ENCODE results near the gene CCL22. TPM values are rescaled to one million over a fixed set of nuclear protein-coding genes. Genes with fewer than 3 reads are reported as not detected.
"Not testable (repeated sequence)": the region's sequence is repeated elsewhere in the genome, so short reads cannot be mapped to it uniquely, and the experiment has no call there.

The CCL22 gene
- total RNA-seq, 2 donors from 2014 or later = 1.1 to 11.5 TPM

DNA sequence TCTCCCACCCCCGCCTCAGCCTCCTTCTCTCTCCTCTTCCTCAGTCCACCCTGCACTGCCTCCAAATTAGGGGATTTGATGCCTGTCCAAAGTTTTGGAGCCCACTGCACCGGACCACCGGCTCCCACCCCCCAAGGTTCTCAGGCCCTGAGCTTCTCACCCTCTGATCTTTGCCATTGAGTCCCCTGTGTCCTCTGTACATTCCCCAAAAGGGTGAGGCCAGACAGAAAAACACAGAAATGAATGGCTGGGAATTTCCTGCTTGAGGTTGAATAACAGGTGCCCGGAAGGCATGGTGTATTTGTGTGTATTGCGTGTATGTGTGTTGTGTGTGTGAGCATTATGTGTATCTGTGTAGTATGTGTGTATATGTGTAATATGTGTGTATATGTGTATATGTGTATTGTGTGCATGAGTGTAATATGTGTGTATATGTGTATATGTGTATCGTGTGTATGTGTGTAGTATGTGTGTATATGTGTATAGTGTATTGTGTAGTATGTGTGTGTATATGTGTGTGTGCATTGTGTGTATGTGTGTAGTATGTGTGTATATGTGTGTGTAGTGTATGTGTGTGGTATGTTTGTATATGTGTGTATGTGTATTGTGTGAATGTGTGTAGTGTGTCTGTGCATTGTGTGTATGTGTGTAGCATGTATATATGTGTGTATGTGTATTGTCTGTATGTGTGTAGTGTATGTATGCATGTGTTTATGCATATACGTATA lies 29.9 kb downstream of the CCL22 start:
- H3K4me1 Mint-ChIP-seq = peaks cover 4% of the 10 kb centered on the region
- H3K4me3 Mint-ChIP-seq = no peak overlapping the region
- no peak overlapping the region for H3K27ac Mint-ChIP-seq
- peak; percentile 75 for ATAC-seq (replicated peaks)
- no peaks in the 10 kb centered on the region for H3K9me3 Mint-ChIP-seq
- H3K36me3 Mint-ChIP-seq (ENCODE audit: low read depth) = no peaks in the 10 kb centered on the region
- no peaks in the 10 kb centered on the region for H3K27me3 Mint-ChIP-seq

DNA sequence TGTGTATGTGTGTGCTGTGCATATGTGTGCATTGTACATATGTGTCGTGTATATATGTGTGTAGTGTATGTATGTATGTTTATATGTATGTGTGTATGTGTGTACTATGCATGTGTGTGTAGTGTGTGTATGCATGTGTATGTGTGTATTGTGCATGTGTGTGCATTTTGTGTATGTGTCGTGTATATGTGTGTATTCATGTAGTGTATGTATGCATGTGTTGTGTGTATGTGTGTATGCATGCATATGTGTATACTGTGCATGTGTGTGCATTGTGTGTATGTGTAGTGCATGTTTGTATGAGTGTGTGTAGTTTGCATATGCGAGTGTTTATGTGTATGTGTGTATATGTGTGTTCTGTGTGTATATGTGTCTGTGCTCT lies 30.5 kb downstream of the CCL22 start:
- Mint-ChIP-seq H3K4me3 (no peak overlapping the region), H3K27ac (no peak overlapping the region), H3K9me3 (no peaks in the 10 kb centered on the region), H3K27me3 (no peaks in the 10 kb centered on the region), H3K36me3 (ENCODE audit: low read depth) (no peaks in the 10 kb centered on the region), H3K4me1 (peaks cover 4% of the 10 kb centered on the region)
- no peak for ATAC-seq (replicated peaks)

DNA sequence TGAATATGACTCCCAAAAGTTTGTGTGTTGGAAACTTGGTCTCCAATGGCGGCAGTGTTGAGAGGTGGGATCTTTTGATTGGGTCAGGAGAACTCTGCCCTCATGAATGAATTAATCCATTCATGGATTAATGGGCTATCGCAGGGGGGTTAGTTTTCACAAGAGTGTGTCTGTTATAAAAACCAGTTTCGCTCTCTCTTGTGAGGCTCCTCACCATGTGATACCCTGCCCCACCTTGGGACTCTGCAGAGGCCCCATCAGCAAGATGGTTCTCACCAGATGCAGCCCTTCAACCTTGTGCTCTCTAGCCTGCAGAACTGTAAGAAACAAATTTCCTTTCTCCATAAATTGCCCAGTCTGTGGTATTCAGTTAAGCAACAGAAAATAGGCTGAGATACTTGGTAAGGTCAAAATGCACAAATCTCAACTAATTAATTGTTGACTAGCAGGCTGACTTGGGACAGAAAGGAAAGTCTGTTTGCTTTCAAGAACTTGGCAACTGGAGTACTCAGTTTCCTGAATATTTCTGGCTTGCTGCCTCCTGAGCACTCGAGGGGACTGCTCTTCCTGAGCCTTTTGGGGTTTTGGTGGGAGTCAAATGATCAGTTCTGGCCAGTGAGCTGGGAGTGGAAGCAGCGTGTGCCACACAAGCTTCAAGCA lies 32.2 kb downstream of the CCL22 start:
- ATAC-seq (replicated peaks) = no peak
- Mint-ChIP-seq H3K27me3 (no peaks in the 10 kb centered on the region), H3K4me3 (no peak overlapping the region), H3K4me1 (peaks cover 4% of the 10 kb centered on the region), H3K27ac (no peak overlapping the region), H3K9me3 (no peaks in the 10 kb centered on the region), H3K36me3 (ENCODE audit: low read depth) (no peaks in the 10 kb centered on the region)

DNA sequence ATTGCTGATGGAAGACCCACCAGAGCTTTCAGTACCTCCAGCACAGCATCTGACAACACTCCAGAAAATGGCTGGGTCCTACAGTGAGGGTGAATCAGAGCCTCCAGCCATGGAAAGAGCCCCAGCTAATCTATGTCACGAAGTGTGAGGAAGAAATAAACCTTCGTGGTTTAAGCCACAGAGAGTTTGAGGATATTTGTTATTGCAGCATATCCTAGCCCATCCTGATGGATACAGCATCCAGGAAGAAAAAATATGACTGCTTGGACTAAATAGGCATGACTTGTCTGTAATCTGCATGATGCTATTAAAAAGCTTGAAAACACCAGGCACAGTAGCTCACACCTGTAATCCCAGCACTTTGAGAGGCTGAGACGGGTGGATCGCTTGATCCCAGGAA lies 32.7 kb downstream of the CCL22 start:
- no peaks in the 10 kb centered on the region for H3K9me3 Mint-ChIP-seq
- ATAC-seq (replicated peaks) = no peak
- no peak overlapping the region for H3K27ac Mint-ChIP-seq
- H3K4me3 Mint-ChIP-seq = no peak overlapping the region
- peaks cover under 1% of the 10 kb centered on the region for H3K27me3 Mint-ChIP-seq
- H3K4me1 Mint-ChIP-seq = peaks cover 4% of the 10 kb centered on the region
- H3K36me3 Mint-ChIP-seq (ENCODE audit: low read depth) = no peaks in the 10 kb centered on the region

DNA sequence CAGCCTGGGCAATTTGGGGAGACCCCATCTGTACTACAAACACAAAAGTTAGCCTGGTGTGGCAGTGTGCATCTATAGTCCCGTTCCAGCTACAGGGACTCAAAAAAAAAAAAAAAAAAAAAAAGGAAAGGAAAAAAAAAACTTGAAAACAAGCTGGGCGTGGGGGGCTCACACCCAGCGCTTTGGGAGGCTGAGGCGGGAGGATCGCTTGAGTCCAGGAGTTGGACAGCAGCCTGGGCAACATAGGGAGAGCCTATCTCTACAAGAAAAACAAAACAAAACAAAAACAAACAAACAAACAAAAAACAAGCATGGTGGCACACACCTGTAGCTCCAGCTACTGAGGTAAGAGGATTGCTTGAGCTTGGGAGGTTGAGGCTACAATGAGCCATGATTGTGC lies 33.1 kb downstream of the CCL22 start:
- H3K4me1 Mint-ChIP-seq = peaks cover 4% of the 10 kb centered on the region
- no peak overlapping the region for H3K27ac Mint-ChIP-seq
- no peak overlapping the region for H3K4me3 Mint-ChIP-seq
- no peak for ATAC-seq (replicated peaks)
- peaks cover 3% of the 10 kb centered on the region for H3K27me3 Mint-ChIP-seq
- H3K9me3 Mint-ChIP-seq = no peaks in the 10 kb centered on the region
- H3K36me3 Mint-ChIP-seq (ENCODE audit: low read depth) = no peaks in the 10 kb centered on the region

DNA sequence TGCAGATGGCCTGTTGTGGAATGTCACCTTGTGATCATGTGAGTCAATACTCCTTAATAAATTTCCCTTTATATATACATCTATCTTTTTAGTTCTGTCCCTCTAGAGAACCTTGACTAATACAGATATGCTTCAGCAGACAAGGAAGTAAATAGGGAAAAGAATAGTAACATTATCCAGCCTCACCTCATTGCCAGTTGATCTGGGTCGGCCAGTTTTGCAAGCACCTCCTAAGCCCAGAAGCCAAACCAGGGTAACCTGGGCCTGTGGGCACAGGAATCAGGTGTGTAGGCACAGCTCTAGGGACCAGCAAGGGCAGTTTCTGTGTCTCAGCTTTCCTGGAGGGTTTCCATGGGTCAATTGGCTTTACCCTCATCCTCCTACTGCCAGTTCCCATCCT lies 34.1 kb downstream of the CCL22 start:
- peaks cover 4% of the 10 kb centered on the region for H3K4me1 Mint-ChIP-seq
- no peaks in the 10 kb centered on the region for H3K9me3 Mint-ChIP-seq
- H3K4me3 Mint-ChIP-seq = no peak overlapping the region
- H3K27ac Mint-ChIP-seq = no peak overlapping the region
- H3K27me3 Mint-ChIP-seq = peaks cover 3% of the 10 kb centered on the region
- H3K36me3 Mint-ChIP-seq (ENCODE audit: low read depth) = no peaks in the 10 kb centered on the region
- ATAC-seq (replicated peaks) = no peak

DNA sequence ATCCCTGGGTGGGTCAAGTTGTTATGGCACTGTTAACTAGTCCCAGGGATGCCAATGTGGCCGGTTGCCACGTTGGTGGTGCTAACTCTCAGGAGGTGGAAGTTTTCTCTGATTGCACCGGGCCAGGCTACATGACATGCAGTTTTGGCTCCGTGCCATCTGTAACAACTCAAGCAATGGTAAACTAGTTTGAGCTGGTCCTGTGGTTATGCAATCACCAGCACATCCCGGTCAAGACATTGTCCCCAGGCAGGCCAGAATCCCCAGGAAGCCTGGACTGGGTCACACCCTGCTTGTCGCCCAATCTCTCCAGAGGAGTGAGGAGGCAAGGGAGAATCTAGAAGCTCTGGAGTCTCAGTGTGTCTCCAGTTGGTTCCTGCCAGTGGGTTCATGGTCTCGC lies 35.9 kb downstream of the CCL22 start:
- peaks cover 3% of the 10 kb centered on the region for H3K27me3 Mint-ChIP-seq
- no peaks in the 10 kb centered on the region for H3K9me3 Mint-ChIP-seq
- H3K27ac Mint-ChIP-seq = no peak overlapping the region
- no peaks in the 10 kb centered on the region for H3K36me3 Mint-ChIP-seq (ENCODE audit: low read depth)
- H3K4me1 Mint-ChIP-seq = no peaks in the 10 kb centered on the region
- H3K4me3 Mint-ChIP-seq = no peak overlapping the region
- ATAC-seq (replicated peaks) = no peak

DNA sequence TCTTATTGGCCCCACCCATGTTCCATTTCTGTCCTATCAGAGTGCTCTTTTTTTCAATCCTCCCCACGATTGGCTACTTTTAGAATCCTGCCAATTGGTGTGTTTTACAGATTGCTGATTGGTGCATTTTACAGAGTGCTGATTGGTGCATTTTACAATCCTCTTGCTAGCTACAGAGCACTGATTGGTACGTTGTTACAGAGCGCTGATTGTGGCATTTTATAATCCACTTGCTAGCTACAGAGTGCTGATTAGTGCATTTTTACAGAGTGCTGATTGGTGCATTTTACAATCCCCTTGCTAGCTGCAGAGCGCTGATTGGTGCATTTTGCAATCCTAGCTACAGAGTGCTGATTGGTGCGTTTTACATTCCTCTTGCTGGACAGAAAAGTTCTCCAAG lies 36.4 kb downstream of the CCL22 start:
- Mint-ChIP-seq H3K27ac (no peak overlapping the region), H3K36me3 (ENCODE audit: low read depth) (no peaks in the 10 kb centered on the region), H3K9me3 (no peaks in the 10 kb centered on the region), H3K27me3 (peaks cover 3% of the 10 kb centered on the region), H3K4me1 (no peaks in the 10 kb centered on the region), H3K4me3 (no peak overlapping the region)
- no peak for ATAC-seq (replicated peaks)

DNA sequence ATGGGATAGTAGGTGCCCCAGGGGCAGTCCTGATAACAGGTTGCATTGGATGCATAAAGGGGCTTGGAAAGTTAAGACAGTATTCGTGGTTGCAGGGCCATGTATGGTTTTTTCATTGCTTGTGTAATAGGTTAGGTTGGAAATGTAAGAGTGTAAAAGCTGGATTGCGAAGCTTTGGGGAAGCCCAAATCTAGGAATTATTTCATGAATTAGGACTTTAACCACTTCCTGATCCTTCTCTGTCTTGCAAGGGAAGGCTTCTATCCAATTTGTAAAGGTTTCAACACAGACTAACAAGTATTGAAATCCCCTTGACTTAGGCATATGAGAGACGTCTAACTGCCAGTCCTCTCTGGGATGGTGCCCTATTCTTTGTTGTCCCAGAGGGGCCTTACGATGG lies 38.2 kb downstream of the CCL22 start:
- no peak overlapping the region for H3K4me3 Mint-ChIP-seq
- H3K4me1 Mint-ChIP-seq = no peaks in the 10 kb centered on the region
- ATAC-seq (replicated peaks) = no peak
- no peaks in the 10 kb centered on the region for H3K36me3 Mint-ChIP-seq (ENCODE audit: low read depth)
- H3K27me3 Mint-ChIP-seq = peaks cover 3% of the 10 kb centered on the region
- H3K9me3 Mint-ChIP-seq = no peaks in the 10 kb centered on the region
- no peak overlapping the region for H3K27ac Mint-ChIP-seq

DNA sequence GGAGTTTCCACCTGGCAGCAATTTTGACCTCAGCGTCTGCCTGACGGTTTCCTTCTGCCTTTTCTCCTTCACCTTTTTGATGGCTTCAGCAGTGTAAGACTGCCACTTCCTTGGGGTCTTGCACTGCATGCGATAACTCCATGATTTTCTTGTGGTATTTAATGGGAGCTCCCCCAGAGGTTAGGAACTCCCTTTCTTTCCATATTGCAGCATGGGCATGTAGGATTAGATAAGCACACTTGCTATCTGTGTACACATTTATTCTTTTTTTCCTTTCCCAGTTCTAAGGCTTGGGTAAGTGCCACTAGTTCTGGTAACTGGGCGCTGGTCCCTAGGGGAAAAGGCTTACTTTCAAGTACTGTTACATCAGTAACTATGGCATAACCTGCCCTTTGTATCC lies 38.9 kb downstream of the CCL22 start:
- not testable (repeated sequence) for H3K9me3 Mint-ChIP-seq; H3K27ac Mint-ChIP-seq; H3K4me3 Mint-ChIP-seq; H3K4me1 Mint-ChIP-seq; ATAC-seq (replicated peaks); H3K36me3 Mint-ChIP-seq (ENCODE audit: low read depth); H3K27me3 Mint-ChIP-seq

DNA sequence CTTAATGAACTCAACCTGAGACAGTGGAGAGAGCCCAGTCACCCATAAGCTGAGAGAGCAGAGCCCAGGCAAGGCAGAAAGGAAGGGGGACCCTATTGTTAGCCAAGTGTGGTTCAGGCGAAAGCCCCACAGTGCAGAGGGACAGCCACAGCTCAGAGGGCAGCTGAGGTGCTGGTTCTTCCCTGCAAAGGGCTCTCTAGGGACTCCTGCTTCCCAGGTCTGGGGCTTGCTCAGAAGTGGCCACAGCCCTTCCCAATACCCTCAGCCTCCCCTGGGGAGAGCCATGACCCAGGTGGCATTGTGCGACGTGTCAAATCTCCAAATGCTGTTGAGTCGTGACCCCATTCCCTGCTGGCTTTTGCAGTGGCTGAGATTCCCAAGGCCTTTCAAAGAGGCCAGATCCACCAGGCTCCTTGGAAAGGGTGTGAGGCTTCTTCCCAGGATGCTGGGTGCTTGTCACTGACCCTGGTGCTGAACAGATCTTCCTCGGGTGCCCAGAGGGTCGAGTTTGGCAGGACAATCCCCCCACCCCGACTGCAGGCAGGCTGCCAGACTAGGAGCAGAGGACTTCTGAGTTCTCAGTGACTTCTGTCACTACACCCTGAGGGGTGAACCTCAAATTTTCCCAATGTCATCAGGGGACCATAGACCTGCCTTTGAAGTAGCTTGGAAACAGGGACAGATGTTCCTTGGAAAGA lies 43.5 kb downstream of the CCL22 start:
- Mint-ChIP-seq H3K36me3 (ENCODE audit: low read depth) (no peaks in the 10 kb centered on the region), H3K4me3 (no peak overlapping the region), H3K4me1 (no peaks in the 10 kb centered on the region), H3K27me3 (no peaks in the 10 kb centered on the region), H3K9me3 (no peaks in the 10 kb centered on the region), H3K27ac (no peak overlapping the region)
- ATAC-seq (replicated peaks) = no peak

DNA sequence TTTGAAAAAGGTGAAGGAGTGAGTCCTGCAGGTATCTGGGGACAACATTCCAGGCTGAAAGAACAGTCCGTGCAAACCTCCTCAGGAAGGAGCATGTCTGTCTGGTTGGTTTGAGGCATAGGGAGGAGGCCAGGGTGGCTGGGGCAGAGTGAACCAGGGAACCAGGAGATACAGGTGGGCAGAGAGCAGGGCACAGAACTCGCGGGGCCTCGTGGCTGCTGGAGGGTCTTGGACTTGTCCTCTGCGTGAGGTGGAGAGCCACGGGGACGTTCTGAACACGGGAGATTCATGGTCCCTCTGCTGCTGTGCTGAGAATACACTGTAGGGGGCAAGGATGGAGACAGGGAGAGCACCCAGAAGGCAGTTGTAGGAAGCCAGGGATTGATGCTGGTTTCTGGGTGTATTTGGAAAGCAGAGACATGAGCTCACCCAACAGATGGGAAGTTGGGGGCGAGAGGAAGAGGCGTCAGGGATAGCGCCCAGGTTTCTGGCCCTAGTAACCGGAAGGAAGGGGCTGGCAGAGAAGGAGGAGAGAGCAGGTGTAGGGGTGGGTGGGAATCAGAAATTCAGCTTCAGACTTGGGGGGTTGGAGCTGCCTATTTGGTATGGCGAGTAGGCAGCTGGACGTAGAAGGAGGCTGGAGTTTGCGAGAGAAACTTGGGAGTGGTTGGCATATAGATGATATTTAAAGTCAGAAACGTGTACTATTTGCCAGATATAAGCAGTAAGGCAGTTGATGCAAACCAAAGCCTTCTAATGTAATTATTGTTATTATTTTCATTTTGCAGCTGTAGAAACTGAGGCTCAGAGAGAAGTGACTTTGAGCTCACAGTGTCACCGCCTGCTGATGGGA lies 45.6 kb downstream of the CCL22 start, which contains the start of gene CCL17:
Gene CCL17 (plus strand): TSS at position 803 of the 853 bp plus-strand sequence. CDS start 9,166 bp downstream, outside the sequence.
- no peak for ATAC-seq (replicated peaks)
- H3K9me3 Mint-ChIP-seq = no peaks in the 10 kb centered on the region
- peaks cover 2% of the 10 kb centered on the region for H3K27me3 Mint-ChIP-seq
- no peak within 1 kb of the TSS for H3K27ac Mint-ChIP-seq
- H3K4me3 Mint-ChIP-seq = no peak within 1 kb of the TSS
- H3K4me1 Mint-ChIP-seq = no peaks in the 10 kb centered on the region
- no peaks in the 10 kb centered on the region for H3K36me3 Mint-ChIP-seq (ENCODE audit: low read depth)

DNA sequence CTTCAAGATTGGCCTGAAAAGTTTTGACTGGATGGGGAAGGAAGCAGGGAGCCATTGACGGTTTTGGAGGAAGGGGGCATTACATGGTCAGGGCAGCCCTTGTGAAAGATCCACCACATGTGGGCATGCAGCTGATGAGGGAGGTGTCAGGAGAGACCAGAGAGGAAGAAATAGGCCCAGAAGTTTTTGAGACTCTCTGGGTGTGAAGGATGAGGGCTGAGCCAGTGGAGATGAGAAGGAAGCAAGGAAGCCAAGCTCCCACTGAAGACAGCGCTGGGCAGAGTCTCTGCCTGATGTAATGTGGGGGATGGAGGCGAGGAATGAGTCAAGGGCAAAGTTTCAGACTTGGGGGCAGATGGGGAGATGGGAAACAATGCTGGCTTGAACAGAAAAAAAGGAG lies 46.5 kb downstream of the CCL22 start:
- Mint-ChIP-seq H3K4me3 (no peak overlapping the region), H3K27ac (no peak overlapping the region), H3K4me1 (no peaks in the 10 kb centered on the region), H3K9me3 (no peaks in the 10 kb centered on the region), H3K36me3 (ENCODE audit: low read depth) (no peaks in the 10 kb centered on the region), H3K27me3 (peaks cover 5% of the 10 kb centered on the region)
- ATAC-seq (replicated peaks) = peak; percentile 24

DNA sequence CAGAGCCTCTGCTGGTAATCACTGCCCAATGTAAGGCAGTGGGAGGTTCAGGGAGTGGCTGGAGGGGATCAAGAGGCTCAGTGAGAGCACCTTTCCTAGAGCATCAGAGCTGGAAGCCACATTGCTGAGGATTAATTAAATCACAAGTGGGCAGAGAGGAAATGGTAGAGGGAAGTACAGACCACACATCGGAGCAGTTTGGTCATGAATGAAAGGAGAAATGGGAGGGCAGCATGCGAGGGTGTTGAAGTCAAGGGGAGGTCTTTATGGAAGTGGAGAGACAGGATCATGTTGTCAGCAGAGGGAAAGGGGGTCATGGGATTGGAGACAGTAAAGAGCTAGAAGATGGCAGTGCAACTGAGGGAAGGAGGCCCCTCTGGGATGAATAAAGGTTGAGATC lies 48.3 kb downstream of the CCL22 start:
- Mint-ChIP-seq H3K4me1 (no peaks in the 10 kb centered on the region), H3K36me3 (ENCODE audit: low read depth) (no peaks in the 10 kb centered on the region), H3K4me3 (no peak overlapping the region), H3K27ac (no peak overlapping the region), H3K27me3 (peaks cover 5% of the 10 kb centered on the region), H3K9me3 (no peaks in the 10 kb centered on the region)
- no peak for ATAC-seq (replicated peaks)
